KOPT-K1 (cell line): ENCODE data around the gene EPRS1.

Experiments used
- H3K27ac ChIP-seq: fragments of 200-600 bp; sonication (generic); 2 replicates; pipeline ENCODE4 v1.5.1; 2016; ENCODE audit warnings: antibody characterized with exemption, mild to moderate bottlenecking, low read depth, low read length; ENCODE audit not compliant: poor library complexity, severe bottlenecking
- H3K36me3 ChIP-seq: fragments of 200-600 bp; sonication (generic); 2 replicates; pipeline ENCODE4 v1.5.1; 2017; ENCODE audit warnings: antibody characterized with exemption, mild to moderate bottlenecking, low read length, moderate library complexity; ENCODE audit not compliant: insufficient read depth
- H3K9me3 ChIP-seq: fragments of 200-600 bp; sonication (generic); 2 replicates; pipeline ENCODE4 v1.5.1; 2017; ENCODE audit warnings: antibody characterized with exemption, low read length, mild to moderate bottlenecking; ENCODE audit not compliant: insufficient read depth, poor library complexity, severe bottlenecking

The EPRS1 gene

GRCh38 chr1:220005489-220005888 is 40.8 kb downstream of the EPRS1 start:
- Histone ChIP-seq H3K27ac (no peak overlapping the region), H3K36me3 (peaks cover 92% of the 10 kb centered on the region), H3K9me3 (no peaks in the 10 kb centered on the region)

GRCh38 chr1:220003610-220004299 is 42.5 kb downstream of the EPRS1 start:
- no peaks in the 10 kb centered on the region for H3K9me3 ChIP-seq
- H3K27ac ChIP-seq: no peak overlapping the region
- peaks cover 91% of the 10 kb centered on the region for H3K36me3 ChIP-seq

- H3K36me3 ChIP-seq: peaks cover 92% of the 10 kb centered on the region
- H3K27ac ChIP-seq: no peak overlapping the region
- no peaks in the 10 kb centered on the region for H3K9me3 ChIP-seq
Measured at GRCh38 chr1:220003015-220003414, 43.3 kb downstream of the EPRS1 start.

- H3K36me3 ChIP-seq: peaks cover 93% of the 10 kb centered on the region
- H3K27ac ChIP-seq: no peak overlapping the region
- H3K9me3 ChIP-seq: no peaks in the 10 kb centered on the region
Measured at GRCh38 chr1:220001095-220001501, 45.2 kb downstream of the EPRS1 start.

- Histone ChIP-seq H3K9me3 (no peaks in the 10 kb centered on the region), H3K27ac (no peak overlapping the region), H3K36me3 (peaks cover 93% of the 10 kb centered on the region)
Measured at GRCh38 chr1:219999821-220000220, 46.5 kb downstream of the EPRS1 start.
